Measurements from ENCODE around the gene CENPB.

Gene CENPB

DNA sequence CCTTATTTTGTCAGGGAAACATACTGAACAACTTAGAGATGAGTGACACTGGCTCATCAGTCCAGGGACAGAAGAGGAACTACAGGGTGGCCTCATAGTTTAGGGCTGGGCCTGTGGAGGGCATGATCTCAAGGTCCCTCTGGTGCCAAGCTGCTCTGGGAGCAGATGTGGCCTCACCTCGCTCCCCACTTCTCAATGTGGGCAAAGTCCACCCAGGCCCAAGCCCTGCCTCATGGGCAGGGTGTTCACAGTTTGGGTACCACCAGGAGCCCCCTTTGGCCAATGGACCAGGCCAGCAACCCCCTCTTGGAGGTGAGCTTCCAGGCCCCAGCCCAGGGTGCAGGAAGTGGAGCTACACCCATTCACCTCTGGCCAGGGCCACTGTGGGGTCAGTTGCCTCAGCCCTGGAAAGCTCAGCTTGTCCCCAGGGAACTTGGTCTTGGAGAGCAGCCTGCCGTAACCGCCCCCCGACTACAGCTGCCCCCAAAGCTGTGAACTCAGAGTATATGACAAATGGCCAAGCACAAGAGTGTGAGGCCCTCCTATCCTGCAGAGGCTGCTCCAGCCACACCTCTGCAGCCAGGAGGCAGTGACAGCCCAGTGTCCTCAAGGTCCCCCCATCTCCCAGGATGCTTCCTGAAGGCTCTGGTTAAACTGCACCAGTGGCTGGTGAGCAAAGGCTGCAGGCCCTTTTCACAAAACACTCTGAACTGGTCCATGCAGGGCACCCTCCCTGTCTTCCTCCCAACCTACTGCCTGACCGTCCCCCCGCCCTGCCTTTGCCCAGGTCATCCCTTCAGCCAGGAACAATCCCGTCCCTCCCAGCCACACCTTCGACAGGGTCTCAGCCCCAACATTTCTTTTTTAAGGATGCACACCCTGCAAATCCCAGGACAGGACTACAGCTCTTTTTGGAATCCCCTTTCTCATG lies 22.6 kb downstream of the CENPB start:
- TF ChIP-seq, protein P1, sequence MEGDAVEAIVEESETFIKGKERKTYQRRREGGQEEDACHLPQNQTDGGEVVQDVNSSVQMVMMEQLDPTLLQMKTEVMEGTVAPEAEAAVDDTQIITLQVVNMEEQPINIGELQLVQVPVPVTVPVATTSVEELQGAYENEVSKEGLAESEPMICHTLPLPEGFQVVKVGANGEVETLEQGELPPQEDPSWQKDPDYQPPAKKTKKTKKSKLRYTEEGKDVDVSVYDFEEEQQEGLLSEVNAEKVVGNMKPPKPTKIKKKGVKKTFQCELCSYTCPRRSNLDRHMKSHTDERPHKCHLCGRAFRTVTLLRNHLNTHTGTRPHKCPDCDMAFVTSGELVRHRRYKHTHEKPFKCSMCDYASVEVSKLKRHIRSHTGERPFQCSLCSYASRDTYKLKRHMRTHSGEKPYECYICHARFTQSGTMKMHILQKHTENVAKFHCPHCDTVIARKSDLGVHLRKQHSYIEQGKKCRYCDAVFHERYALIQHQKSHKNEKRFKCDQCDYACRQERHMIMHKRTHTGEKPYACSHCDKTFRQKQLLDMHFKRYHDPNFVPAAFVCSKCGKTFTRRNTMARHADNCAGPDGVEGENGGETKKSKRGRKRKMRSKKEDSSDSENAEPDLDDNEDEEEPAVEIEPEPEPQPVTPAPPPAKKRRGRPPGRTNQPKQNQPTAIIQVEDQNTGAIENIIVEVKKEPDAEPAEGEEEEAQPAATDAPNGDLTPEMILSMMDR (IDR thresholded peaks at IDR 0.05; ENCODE audit: borderline replicate concordance, control extremely low read depth, extremely low read depth, insufficient read depth, missing control alignments): no peak
- in situ Hi-C loops (cut with MboI; ENCODE audit: low sequenced_read_pairs, unreplicated experiment): no loop called here
- DNase-seq (ENCODE audit: low spot score): no peak

DNA sequence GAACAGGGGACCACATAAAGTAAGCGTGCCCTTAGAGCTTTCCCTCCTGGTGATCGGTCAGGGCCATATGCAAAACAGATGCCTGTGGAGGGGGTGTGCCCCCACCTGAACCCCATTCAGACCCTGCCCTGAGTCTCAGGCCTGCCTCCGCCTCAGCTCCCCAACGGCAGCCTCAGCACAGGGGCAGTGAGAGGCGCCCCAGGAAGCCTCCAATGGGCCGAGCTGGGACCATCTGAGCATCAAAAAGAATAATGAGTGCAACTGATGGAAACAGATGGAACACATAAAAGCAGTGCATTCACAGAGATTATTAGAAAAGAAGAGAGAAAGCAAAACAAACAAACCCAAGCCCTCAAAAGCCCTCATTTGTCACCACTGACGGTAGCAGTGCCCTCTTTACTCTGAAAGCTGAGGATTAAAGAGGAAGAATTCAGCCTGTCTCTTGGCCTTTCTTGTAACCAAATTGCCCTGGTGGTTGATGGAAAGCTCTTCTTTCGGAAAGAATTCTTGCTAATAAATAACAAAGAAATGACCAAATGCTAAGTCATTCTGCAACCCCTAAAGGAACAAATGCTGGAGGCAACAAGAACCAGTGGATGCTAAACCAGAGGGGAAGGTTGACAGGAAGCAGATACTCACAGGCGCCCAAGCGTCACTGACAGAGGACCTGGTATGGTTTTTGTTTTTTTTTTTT lies 25.7 kb downstream of the CENPB start:
- TF ChIP-seq, protein P1 (IDR thresholded peaks at IDR 0.05; ENCODE audit: borderline replicate concordance, control extremely low read depth, extremely low read depth, insufficient read depth, missing control alignments): no peak
- no peak for DNase-seq (ENCODE audit: low spot score)
- in situ Hi-C loops (cut with MboI; ENCODE audit: low sequenced_read_pairs, unreplicated experiment): no loop called here

DNA sequence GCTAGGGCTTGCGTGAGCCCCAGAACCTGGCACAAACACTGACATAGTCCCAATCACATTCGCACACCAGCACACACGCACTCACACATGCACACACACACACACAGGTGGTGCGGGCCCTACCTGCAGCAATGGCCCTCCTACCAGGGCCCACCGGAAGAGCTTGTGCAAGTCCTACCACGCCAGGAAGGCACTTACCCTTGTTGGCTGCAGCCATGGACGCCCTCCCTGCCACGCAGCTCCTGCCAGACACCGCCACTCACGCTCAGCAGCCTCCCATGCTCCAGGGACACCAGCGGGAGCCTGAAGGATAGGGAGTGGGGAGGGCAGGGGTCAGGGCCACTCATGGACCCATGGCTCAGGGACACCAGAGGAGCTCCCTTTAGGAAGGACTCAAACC lies 26.7 kb downstream of the CENPB start:
- in situ Hi-C loops (cut with MboI; ENCODE audit: low sequenced_read_pairs, unreplicated experiment): no loop called here
- DNase-seq (ENCODE audit: low spot score): no peak

DNA sequence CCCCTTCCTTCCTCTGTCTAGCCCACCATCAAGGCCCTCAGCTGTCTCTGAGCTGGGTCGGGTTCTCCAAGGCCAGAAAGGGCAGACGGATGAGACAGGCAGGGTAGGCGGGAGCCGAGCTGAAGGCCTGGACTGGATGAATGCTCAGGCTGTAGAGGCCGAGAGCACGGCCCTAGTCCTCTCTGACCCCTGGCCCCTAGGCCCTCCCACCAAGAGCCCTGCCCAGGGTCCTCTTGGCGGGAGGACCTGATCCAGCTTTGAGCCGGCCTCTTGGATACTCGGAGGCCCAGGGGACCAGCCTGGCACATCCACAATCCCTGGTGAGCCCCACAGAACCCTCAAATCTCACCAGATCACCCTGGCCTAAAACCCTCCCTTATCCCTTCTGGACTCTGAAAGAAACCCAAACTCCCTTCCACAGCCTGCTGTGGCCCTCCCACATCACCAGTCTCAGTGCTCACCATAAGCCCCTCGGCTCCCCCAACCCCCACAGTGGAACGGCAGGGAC lies 27.2 kb downstream of the CENPB start:
- in situ Hi-C loops (cut with MboI; ENCODE audit: low sequenced_read_pairs, unreplicated experiment): no loop called here
- no peak for DNase-seq (ENCODE audit: low spot score)
- TF ChIP-seq, protein P1 (IDR thresholded peaks at IDR 0.05; ENCODE audit: borderline replicate concordance, control extremely low read depth, extremely low read depth, insufficient read depth, missing control alignments): no peak

More for the DNA sequence above, 26.7 kb downstream of the CENPB start:
- TF ChIP-seq, protein P1 (IDR thresholded peaks at IDR 0.05; ENCODE audit: borderline replicate concordance, control extremely low read depth, extremely low read depth, insufficient read depth, missing control alignments): no peak

DNA sequence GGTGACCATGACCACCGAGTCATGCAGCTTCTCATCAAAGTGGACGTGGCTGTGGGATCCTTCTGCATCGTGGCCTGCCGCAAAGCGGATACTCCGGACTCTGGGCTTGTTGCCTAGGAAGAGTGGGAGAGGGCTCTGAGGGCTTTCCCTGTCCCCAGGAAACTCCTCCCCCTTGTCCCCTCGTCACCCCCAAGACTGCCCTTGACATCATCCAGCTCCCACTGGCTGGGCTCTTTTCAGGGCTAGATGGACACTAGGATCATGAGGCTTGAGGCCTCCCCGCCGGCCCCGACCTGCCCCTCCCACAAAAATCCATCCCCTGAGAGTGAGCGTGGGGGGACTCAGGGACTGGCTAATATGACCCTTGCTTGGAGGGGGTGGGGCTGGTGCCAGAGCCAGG lies 28.0 kb downstream of the CENPB start:
- in situ Hi-C loops (cut with MboI; ENCODE audit: low sequenced_read_pairs, unreplicated experiment): no loop called here
- TF ChIP-seq, protein P1 (IDR thresholded peaks at IDR 0.05; ENCODE audit: borderline replicate concordance, control extremely low read depth, extremely low read depth, insufficient read depth, missing control alignments): no peak

DNA sequence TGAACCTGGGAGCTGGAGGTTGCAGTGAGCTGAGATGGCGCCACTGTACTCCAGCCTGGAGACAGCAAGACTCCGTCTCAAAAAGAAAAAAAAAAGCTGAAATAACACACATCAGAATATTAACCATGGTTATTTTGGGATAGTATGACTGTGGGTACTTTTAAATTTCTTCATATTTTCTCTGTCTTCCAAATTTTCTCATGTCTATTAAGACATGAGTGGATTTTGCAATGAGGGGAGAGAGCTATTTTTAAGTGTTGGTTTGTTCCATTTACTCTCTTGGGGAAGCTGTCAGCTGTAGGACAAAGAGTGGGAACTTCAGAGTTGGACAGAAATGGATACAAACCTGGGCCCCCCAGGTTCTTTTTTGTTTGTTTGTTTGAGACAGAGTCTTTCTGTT lies 29.3 kb downstream of the CENPB start:
- DNase-seq (ENCODE audit: low spot score): no peak
- TF ChIP-seq, protein P1 (IDR thresholded peaks at IDR 0.05; ENCODE audit: borderline replicate concordance, control extremely low read depth, extremely low read depth, insufficient read depth, missing control alignments): no peak
- in situ Hi-C loops (cut with MboI; ENCODE audit: low sequenced_read_pairs, unreplicated experiment): no loop called here

More for the DNA sequence above, 28.0 kb downstream of the CENPB start:
- no peak for DNase-seq (ENCODE audit: low spot score)

All from GM13976 (cell line).